Stimulated activated CD4-positive, alpha-beta T cell treated with anti-CD3 and anti-CD28 coated beads, Interleukin-2, amount 100 ng/mL, for 48 hours (primary cell): ENCODE results near the gene PLCH1.
"Not testable (repeated sequence)": the region's sequence is repeated elsewhere in the genome, so short reads cannot be mapped to it uniquely, and the experiment has no call there.

Experiments
- DNase-seq, 2 donors: peaks; one replicate each; pipeline ENCODE4 v3.0.0-alpha.2; 2020

The PLCH1 gene

GRCh38 chr3:155409336-155409735 lies 335.5 kb downstream of the PLCH1 start:
- no peak for DNase-seq

- no peak for DNase-seq
Measured at GRCh38 chr3:155407971-155408370, 336.9 kb downstream of the PLCH1 start.

- no peak for DNase-seq
Measured at GRCh38 chr3:155407331-155407730, 337.5 kb downstream of the PLCH1 start.

- DNase-seq, result no peak
Measured at GRCh38 chr3:155404486-155404885, 340.4 kb downstream of the PLCH1 start.

GRCh38 chr3:155402656-155403055 lies 342.2 kb downstream of the PLCH1 start:
- DNase-seq, result no peak

- DNase-seq, result no peak
Measured at GRCh38 chr3:155398046-155398445, 346.8 kb downstream of the PLCH1 start.

GRCh38 chr3:155394896-155395295 lies 350.0 kb downstream of the PLCH1 start:
- DNase-seq, result not testable (repeated sequence)

- DNase-seq, result no peak
Measured at GRCh38 chr3:155394240-155394639, 350.6 kb downstream of the PLCH1 start.

GRCh38 chr3:155393316-155393715 lies 351.6 kb downstream of the PLCH1 start:
- DNase-seq, result no peak

- DNase-seq, result no peak
Measured at GRCh38 chr3:155392138-155392537, 352.7 kb downstream of the PLCH1 start.

GRCh38 chr3:155391551-155391958 lies 353.3 kb downstream of the PLCH1 start:
- DNase-seq, result no peak

- no peak for DNase-seq
Measured at GRCh38 chr3:155391104-155391503, 353.8 kb downstream of the PLCH1 start.

GRCh38 chr3:155390351-155390750 lies 354.5 kb downstream of the PLCH1 start:
- DNase-seq, result no peak

- no peak for DNase-seq
Measured at GRCh38 chr3:155388417-155388816, 356.5 kb downstream of the PLCH1 start.

- DNase-seq, result no peak
Measured at GRCh38 chr3:155387571-155387970, 357.3 kb downstream of the PLCH1 start.

GRCh38 chr3:155386919-155387318 lies 358.0 kb downstream of the PLCH1 start:
- no peak for DNase-seq

- no peak for DNase-seq
Measured at GRCh38 chr3:155385896-155386625, 358.8 kb downstream of the PLCH1 start.

- DNase-seq, result peak in 1 of 2 donors; percentile 6
Measured at GRCh38 chr3:155382396-155383042, 362.4 kb downstream of the PLCH1 start.

- no peak for DNase-seq
Measured at GRCh38 chr3:155377847-155378246, 367.0 kb downstream of the PLCH1 start.

GRCh38 chr3:155377071-155377470 lies 367.8 kb downstream of the PLCH1 start:
- no peak for DNase-seq

GRCh38 chr3:155372281-155372680 lies 372.6 kb downstream of the PLCH1 start:
- no peak for DNase-seq

- DNase-seq, result no peak
Measured at GRCh38 chr3:155370764-155371503, 373.9 kb downstream of the PLCH1 start.

- DNase-seq, result no peak
Measured at GRCh38 chr3:155370198-155370597, 374.7 kb downstream of the PLCH1 start.

- DNase-seq, result no peak
Measured at GRCh38 chr3:155369735-155370134, 375.1 kb downstream of the PLCH1 start.
